Liver (tissue), 9 donors: ENCODE results near the gene SLC41A1. TPM values are rescaled to one million over a fixed set of nuclear protein-coding genes. Genes with fewer than 3 reads are reported as not detected.

Source experiments
- DNase-seq: peaks from one replicate; pipeline ENCODE4 v3.0.0-alpha.2; 2017; ENCODE audit warnings: low spot score
- H3K27ac ChIP-seq, 2 donors: one replicate each; pipeline ENCODE4 v1.7.0; 2013; ENCODE audit warnings: inconsistent platforms in 2 of 2, low read length in 2 of 2, control low read depth in 1 of 2, low read depth in 1 of 2, mild to moderate bottlenecking in 1 of 2
- H3K27me3 ChIP-seq, 4 donors: one replicate each; pipeline versions ENCODE4 v1.6.1 to v1.7.0; 2013; ENCODE audit warnings: low read length in 3 of 4, inconsistent platforms in 1 of 4, mild to moderate bottlenecking in 1 of 4, moderate library complexity in 1 of 4; ENCODE audit not compliant: control insufficient read depth in 4 of 4, insufficient read depth in 4 of 4
- H3K36me3 ChIP-seq, 4 donors: one replicate each; pipeline versions ENCODE4 v1.6.1 to v1.7.0; 2013; ENCODE audit warnings: low read length in 3 of 4, mild to moderate bottlenecking in 3 of 4, low read depth in 1 of 4, moderate library complexity in 1 of 4; ENCODE audit not compliant: control insufficient read depth in 4 of 4, insufficient read depth in 3 of 4
- H3K4me1 ChIP-seq, 4 donors: one replicate each; pipeline versions ENCODE4 v1.6.1 to v1.7.0; 2013; ENCODE audit warnings: low read length in 3 of 4, mild to moderate bottlenecking in 3 of 4, moderate library complexity in 1 of 4; ENCODE audit not compliant: control insufficient read depth in 4 of 4, insufficient read depth in 4 of 4
- H3K4me3 ChIP-seq, 3 donors: one replicate each; pipeline versions ENCODE4 v1.6.1 to v1.7.0; 2013; ENCODE audit warnings: low read length in 3 of 3, control low read depth in 1 of 3, low read depth in 1 of 3, mild to moderate bottlenecking in 1 of 3
- H3K9ac ChIP-seq, 2 donors: one replicate each; pipeline ENCODE4 v1.7.0; 2013; ENCODE audit warnings: low read length in 2 of 2, mild to moderate bottlenecking in 2 of 2, moderate library complexity in 2 of 2, control low read depth in 1 of 2, low read depth in 1 of 2
- H3K9me3 ChIP-seq, 4 donors: one replicate each; pipeline versions ENCODE4 v1.6.1 to v1.7.0; 2013; ENCODE audit warnings: low read length in 3 of 4; ENCODE audit not compliant: control insufficient read depth in 4 of 4
- FOXA1 ChIP-seq: IDR thresholded peaks from 2 replicates; pipeline ENCODE4 v1.6.1; 2016; ENCODE audit warnings: antibody characterized with exemption
- FOXA2 ChIP-seq: IDR thresholded peaks from 2 replicates; pipeline ENCODE4 v1.6.1; 2016; ENCODE audit warnings: antibody characterized with exemption
- GABPA ChIP-seq, 2 donors: IDR thresholded peaks in 1 of 2; conservative IDR thresholded peaks in 1 of 2; 2 replicates each; pipeline ENCODE4 v1.6.1; 2016; ENCODE audit warnings: antibody characterized with exemption in 2 of 2, mild to moderate bottlenecking in 1 of 2, moderate library complexity in 1 of 2
- HNF4G ChIP-seq: IDR thresholded peaks from 2 replicates; pipeline ENCODE4 v1.6.1; 2016; ENCODE audit warnings: antibody characterized with exemption
- NR2F2 ChIP-seq: IDR thresholded peaks from 2 replicates; pipeline ENCODE4 v1.6.1; 2016; ENCODE audit warnings: antibody characterized with exemption
- RAD21 ChIP-seq, 2 donors: IDR thresholded peaks; 2 replicates each; pipeline ENCODE4 v1.6.1; 2016; ENCODE audit warnings: antibody characterized with exemption in 2 of 2, mild to moderate bottlenecking in 2 of 2
- SP1 ChIP-seq: IDR thresholded peaks from 2 replicates; pipeline ENCODE4 v1.6.1; 2018; ENCODE audit warnings: antibody characterized with exemption, mild to moderate bottlenecking
- YY1 ChIP-seq: IDR thresholded peaks from 2 replicates; pipeline ENCODE4 v1.6.1; 2016; ENCODE audit warnings: antibody characterized with exemption, mild to moderate bottlenecking
- WGBS: extraction: QIAGEN DNeasy Blood & Tissue Kit; methylation state at CpG from one replicate; pipeline ENCODE4 v1.1.7; 2013; 5-methylcytosine and 5-hydroxymethylcytosine counted together
- polyA plus RNA-seq, 2 donors: library from polyadenylated mRNA; stranded (reverse) in 1 of 2; unstranded in 1 of 2; fragments of 200-250 nt in 1 of 2; fragments of >200 nt in 1 of 2; fragmentation: Nextera tagmentation in 1 of 2; extraction: Ambion mirVana in 1 of 2; gene quantifications; one replicate each; pipeline versions ENCODE4 v1.2.1 to v1.2.3, GENCODE V29; 2013 to 2015
- total RNA-seq, 2 donors: library from RNA; depleted of rRNA; stranded (reverse); fragments of >200 nt; gene quantifications; one replicate each; pipeline ENCODE4 v1.2.3, GENCODE V29; 2014
- TF ChIP-seq, protein P1 (sequence below): IDR thresholded peaks from 2 replicates; pipeline ENCODE4 v1.6.1; 2016; ENCODE audit warnings: antibody characterized with exemption
- TF ChIP-seq, protein P2 (sequence below): IDR thresholded peaks from 2 replicates; pipeline ENCODE4 v1.6.1; 2016; ENCODE audit warnings: antibody characterized with exemption, mild to moderate bottlenecking
- TF ChIP-seq, protein P3 (sequence below): IDR thresholded peaks from 2 replicates; pipeline ENCODE4 v1.6.1; 2016; ENCODE audit warnings: antibody characterized with exemption
- donor health status: healthy.
- donor health status: healthy.
- donor health status: healthy.
- donor health status: healthy.
- donor health status: healthy.

SLC41A1 gene
- total and polyA plus RNA-seq, 4 donors: 2.6 to 9.1 (median 4.1) TPM

DNA sequence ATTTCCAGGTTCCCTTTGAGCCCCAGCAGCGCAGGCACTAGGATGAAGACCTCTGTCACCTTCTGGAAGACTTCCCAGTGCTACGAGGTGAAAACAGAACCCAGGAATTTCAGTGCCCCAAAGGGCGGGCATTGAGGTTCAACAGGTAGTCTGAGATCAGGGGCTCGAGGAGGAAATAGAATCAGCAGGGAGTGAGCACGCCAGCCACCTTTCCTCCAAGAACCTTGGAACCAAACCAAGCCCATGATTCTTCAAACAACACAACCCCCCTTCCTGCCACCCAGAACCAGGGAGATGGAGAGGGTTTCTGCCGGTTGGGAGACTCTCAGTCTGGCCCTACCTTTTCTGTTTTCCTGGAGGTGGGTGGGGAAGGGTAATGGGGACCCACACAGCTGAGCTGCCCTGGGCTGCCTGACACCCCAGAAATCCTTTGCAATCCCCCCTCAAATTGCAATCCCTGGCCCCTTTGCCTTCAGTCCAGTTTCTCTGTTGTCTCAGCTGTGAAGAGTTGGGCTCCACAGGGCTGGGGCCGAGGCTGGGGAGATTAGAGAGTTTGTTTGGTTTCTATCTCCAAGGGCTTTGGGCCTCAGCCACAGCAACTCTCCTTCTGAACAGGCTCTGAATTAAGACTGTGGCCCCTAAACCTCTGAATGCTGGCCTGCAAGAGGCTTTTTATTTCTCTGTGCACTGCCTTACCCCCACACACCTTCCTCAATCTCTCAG is 11.9 kb downstream of the SLC41A1 start:
- no peaks in the 10 kb centered on the region for H3K4me1 ChIP-seq
- 90% methylated on average over 7 of the region's 7 CpGs for WGBS
- DNase-seq: no peak
- no peaks in the 10 kb centered on the region for H3K27me3 ChIP-seq
- H3K9me3 ChIP-seq: no peaks in the 10 kb centered on the region
- TF ChIP-seq YY1 (no peak), FOXA1 (no peak), HNF4G (no peak), NR2F2 (no peak), SP1 (no peak)
- TF ChIP-seq, protein P1, sequence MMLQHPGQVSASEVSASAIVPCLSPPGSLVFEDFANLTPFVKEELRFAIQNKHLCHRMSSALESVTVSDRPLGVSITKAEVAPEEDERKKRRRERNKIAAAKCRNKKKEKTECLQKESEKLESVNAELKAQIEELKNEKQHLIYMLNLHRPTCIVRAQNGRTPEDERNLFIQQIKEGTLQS: no peak
- TF ChIP-seq, protein P2, sequence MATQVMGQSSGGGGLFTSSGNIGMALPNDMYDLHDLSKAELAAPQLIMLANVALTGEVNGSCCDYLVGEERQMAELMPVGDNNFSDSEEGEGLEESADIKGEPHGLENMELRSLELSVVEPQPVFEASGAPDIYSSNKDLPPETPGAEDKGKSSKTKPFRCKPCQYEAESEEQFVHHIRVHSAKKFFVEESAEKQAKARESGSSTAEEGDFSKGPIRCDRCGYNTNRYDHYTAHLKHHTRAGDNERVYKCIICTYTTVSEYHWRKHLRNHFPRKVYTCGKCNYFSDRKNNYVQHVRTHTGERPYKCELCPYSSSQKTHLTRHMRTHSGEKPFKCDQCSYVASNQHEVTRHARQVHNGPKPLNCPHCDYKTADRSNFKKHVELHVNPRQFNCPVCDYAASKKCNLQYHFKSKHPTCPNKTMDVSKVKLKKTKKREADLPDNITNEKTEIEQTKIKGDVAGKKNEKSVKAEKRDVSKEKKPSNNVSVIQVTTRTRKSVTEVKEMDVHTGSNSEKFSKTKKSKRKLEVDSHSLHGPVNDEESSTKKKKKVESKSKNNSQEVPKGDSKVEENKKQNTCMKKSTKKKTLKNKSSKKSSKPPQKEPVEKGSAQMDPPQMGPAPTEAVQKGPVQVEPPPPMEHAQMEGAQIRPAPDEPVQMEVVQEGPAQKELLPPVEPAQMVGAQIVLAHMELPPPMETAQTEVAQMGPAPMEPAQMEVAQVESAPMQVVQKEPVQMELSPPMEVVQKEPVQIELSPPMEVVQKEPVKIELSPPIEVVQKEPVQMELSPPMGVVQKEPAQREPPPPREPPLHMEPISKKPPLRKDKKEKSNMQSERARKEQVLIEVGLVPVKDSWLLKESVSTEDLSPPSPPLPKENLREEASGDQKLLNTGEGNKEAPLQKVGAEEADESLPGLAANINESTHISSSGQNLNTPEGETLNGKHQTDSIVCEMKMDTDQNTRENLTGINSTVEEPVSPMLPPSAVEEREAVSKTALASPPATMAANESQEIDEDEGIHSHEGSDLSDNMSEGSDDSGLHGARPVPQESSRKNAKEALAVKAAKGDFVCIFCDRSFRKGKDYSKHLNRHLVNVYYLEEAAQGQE: no peak
- H3K9ac ChIP-seq: no peak overlapping the region
- no peak overlapping the region for H3K27ac ChIP-seq
- H3K36me3 ChIP-seq: peaks cover 0 to 14% (median 0%) of the 10 kb centered on the region in 4 donors
- H3K4me3 ChIP-seq: no peak overlapping the region

DNA sequence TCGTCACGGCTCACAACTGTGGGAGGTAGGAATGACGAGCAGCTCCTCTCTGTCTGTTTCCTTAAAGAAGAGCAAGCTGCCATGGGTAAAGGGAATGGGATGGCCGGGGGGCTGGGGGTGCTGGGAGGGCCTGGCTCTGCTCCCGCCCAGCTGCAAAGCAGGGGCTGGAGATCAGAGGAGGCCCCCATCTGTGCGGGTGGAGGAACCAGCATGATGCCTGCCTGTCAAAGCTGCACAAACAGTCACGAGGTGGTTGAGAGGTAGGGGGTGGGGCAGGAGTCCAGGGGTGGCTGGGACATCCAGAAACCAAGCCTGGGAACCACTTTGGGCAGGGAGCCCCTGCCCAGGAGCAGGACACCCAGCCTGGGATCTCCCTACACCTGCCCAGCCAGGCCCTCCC is 12.6 kb downstream of the SLC41A1 start:
- no peak for TF ChIP-seq RAD21 (IDR thresholded peaks at IDR 0.05)
- TF ChIP-seq NR2F2: no peak
- TF ChIP-seq, protein P3, sequence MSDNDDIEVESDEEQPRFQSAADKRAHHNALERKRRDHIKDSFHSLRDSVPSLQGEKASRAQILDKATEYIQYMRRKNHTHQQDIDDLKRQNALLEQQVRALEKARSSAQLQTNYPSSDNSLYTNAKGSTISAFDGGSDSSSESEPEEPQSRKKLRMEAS: no peak
- TF ChIP-seq FOXA2: no peak
- no peak for TF ChIP-seq GABPA (IDR thresholded peaks at IDR 0.05 in 1 of 2, conservative IDR thresholded peaks at IDR 0.05 in 1 of 2)
- TF ChIP-seq, protein P2: no peak
- Histone ChIP-seq H3K27me3 (no peaks in the 10 kb centered on the region), H3K9me3 (no peaks in the 10 kb centered on the region), H3K4me3 (no peak overlapping the region), H3K9ac (no peak overlapping the region), H3K4me1 (no peaks in the 10 kb centered on the region), H3K27ac (no peak overlapping the region), H3K36me3 (peaks cover 0 to 14% (median 1%) of the 10 kb centered on the region in 4 donors)
- WGBS: 94% methylated on average over 7 of the region's 7 CpGs
- no peak for DNase-seq
